Pancreas (tissue), 10 donors: ENCODE measurements around the gene SMIM15. TPM values are rescaled to one million over a fixed set of nuclear protein-coding genes. Genes with fewer than 3 reads are reported as not detected.

ENCODE experiments used
- ATAC-seq, 4 donors: fragments of 200-7000 bp; cut with Tn5 transposase; one replicate each; pipeline versions ENCODE4 v1.8.0 to v1.9.1; 2020; ENCODE audit warnings: mild to moderate bottlenecking in 4 of 4, moderate library complexity in 4 of 4
- DNase-seq, 6 donors: peaks; one replicate each; pipeline ENCODE4 v3.0.0-alpha.2; 2020
- FAIRE-seq: peaks from 2 replicates; lab custom pipeline; 2012; peaks lifted over from hg19 to GRCh38; lab: Jason Lieb, UNC
- H3K27ac ChIP-seq, 4 donors: fragments of 200-600 bp; sonication (generic); 1 replicate in 3 of 4; 2 replicates in 1 of 4; pipeline versions ENCODE4 v1.5.0 to v1.8.0; 2020
- H3K27me3 ChIP-seq, 4 donors: fragments of 200-600 bp; one replicate each; pipeline ENCODE4 v1.8.0; 2021
- H3K36me3 ChIP-seq, 3 donors: fragments of 200-600 bp; sonication (generic) in 1 of 3; one replicate each; pipeline versions ENCODE4 v1.5.0 to v1.8.0; 2020 to 2021
- H3K4me1 ChIP-seq, 3 donors: fragments of 200-600 bp; one replicate each; pipeline ENCODE4 v1.8.0; 2021
- H3K4me3 ChIP-seq, 4 donors: fragments of 200-600 bp; sonication (generic) in 2 of 4; one replicate each; pipeline versions ENCODE4 v1.5.0 to v1.8.0; 2020 to 2021
- H3K9me3 ChIP-seq, 4 donors: fragments of 200-600 bp; one replicate each; pipeline ENCODE4 v1.8.0; 2021
- CTCF ChIP-seq, 4 donors: fragments of 200-600 bp; sonication (generic) in 3 of 4; IDR thresholded peaks; one replicate each; pipeline versions ENCODE4 v1.5.0 to v1.8.0; 2021; ENCODE audit warnings: antibody characterized with exemption in 4 of 4
- WGBS, 2 donors: extraction: QIAGEN DNeasy Blood & Tissue Kit; methylation state at CpG; one replicate each; pipeline ENCODE4 v1.1.7; 2013; 5-methylcytosine and 5-hydroxymethylcytosine counted together
- intact Hi-C, 3 donors: fragments of 100-400 bp; cut with DNase I; formaldehyde crosslinking; loops; one replicate each; pipeline versions ENCODE4 v1.11.1 to v1.14.2; 2022
- polyA plus RNA-seq, 2 donors: library from polyadenylated mRNA; stranded (reverse); fragments of 200-250 nt; gene quantifications; one replicate each; pipeline ENCODE4 v1.2.3, GENCODE V29; 2013
- total RNA-seq, 6 donors: library from RNA; stranded (reverse); fragmentation: NEBNext Ultra II Directional in 4 of 6; extraction: Animal tissue kit (Norgen Biotek cat#: 25700) in 4 of 6; gene quantifications; one replicate each; pipeline versions ENCODE4 v1.2.1 to v1.2.4, GENCODE V29; 2021 to 2023
- donor health status: healthy with polysubstance abuse.
- donor health status: DM: no; HTN: no; CAD: no; lungs with moderate emphysema.
- donor health status: DM: no; HTN: no; CAD: no.
- donor health status: control.
- donor health status: control.
- donor health status: Bipolar disorder and iron deficiency.
- donor health status: DM: yes; HTN: yes; CAD: no.
- donor health status: DM: no; HTN: no; CAD: no.
- donor health status: DM: no; HTN: no; CAD: no.
- donor health status: DM: yes; HTN: yes; CAD: no.

The SMIM15 gene
- total and polyA plus RNA-seq, 8 donors = 14.4 to 36.4 (median 23.1) TPM

- Histone ChIP-seq H3K9me3 (no peaks in the 10 kb centered on the region), H3K27me3 (no peaks in the 10 kb centered on the region), H3K36me3 (no peaks in the 10 kb centered on the region), H3K27ac (no peak overlapping the region), H3K4me3 (no peak overlapping the region), H3K4me1 (peaks cover 0 to 11% (median 0%) of the 10 kb centered on the region in 3 donors)
- no peak for TF ChIP-seq CTCF (IDR thresholded peaks at IDR 0.05)
- no peak for ATAC-seq
- intact Hi-C loops = no loop called here
- WGBS, 2 donors = 60 to 62% methylated on average over 1 of the region's 1 CpG
- no peak for DNase-seq
- no peak for FAIRE-seq
Observed at GRCh38 chr5:61141801-61142200, 20.5 kb downstream of the SMIM15 start.

GRCh38 chr5:61139931-61140330, 22.3 kb downstream of the SMIM15 start:
- no peak overlapping the region for H3K27ac ChIP-seq
- intact Hi-C loops = no loop called here
- no peaks in the 10 kb centered on the region for H3K36me3 ChIP-seq
- DNase-seq (peak in 1 of 6 donors; percentile 17), ATAC-seq (no peak), FAIRE-seq (no peak)
- peaks cover 0 to 11% (median 0%) of the 10 kb centered on the region in 3 donors for H3K4me1 ChIP-seq
- H3K9me3 ChIP-seq = no peaks in the 10 kb centered on the region
- H3K4me3 ChIP-seq = no peak overlapping the region
- H3K27me3 ChIP-seq = no peaks in the 10 kb centered on the region
- WGBS, 2 donors = 90 to 92% methylated on average over 4 of the region's 4 CpGs
- no peak for TF ChIP-seq CTCF (IDR thresholded peaks at IDR 0.05)

- TF ChIP-seq CTCF (IDR thresholded peaks at IDR 0.05) = no peak
- ATAC-seq (peak in 1 of 4 donors; percentile 59), DNase-seq (no peak), FAIRE-seq (no peak)
- intact Hi-C loops = no loop called here
- Histone ChIP-seq H3K4me3 (no peak overlapping the region), H3K27ac (no peak overlapping the region), H3K9me3 (no peaks in the 10 kb centered on the region), H3K36me3 (no peaks in the 10 kb centered on the region), H3K27me3 (no peaks in the 10 kb centered on the region), H3K4me1 (peaks cover 0 to 11% (median 0%) of the 10 kb centered on the region in 3 donors)
- 81 to 92% methylated on average over 5 of the region's 5 CpGs for WGBS, 2 donors
Observed at GRCh38 chr5:61139094-61139873, 23.0 kb downstream of the SMIM15 start.

GRCh38 chr5:61137835-61138234, 24.4 kb downstream of the SMIM15 start:
- H3K36me3 ChIP-seq = no peaks in the 10 kb centered on the region
- no peak for TF ChIP-seq CTCF (IDR thresholded peaks at IDR 0.05)
- 82 to 100% methylated on average over 1 of the region's 1 CpG for WGBS, 2 donors
- DNase-seq = no peak
- intact Hi-C loops = no loop called here
- no peak for FAIRE-seq
- H3K9me3 ChIP-seq = no peaks in the 10 kb centered on the region
- peaks cover 0 to 8% (median 0%) of the 10 kb centered on the region in 3 donors for H3K4me1 ChIP-seq
- ATAC-seq = no peak
- no peak overlapping the region for H3K27ac ChIP-seq
- no peaks in the 10 kb centered on the region for H3K27me3 ChIP-seq
- no peak overlapping the region for H3K4me3 ChIP-seq

GRCh38 chr5:61132559-61132958, 29.7 kb downstream of the SMIM15 start:
- Histone ChIP-seq H3K4me1 (no peaks in the 10 kb centered on the region), H3K27me3 (no peaks in the 10 kb centered on the region), H3K27ac (no peak overlapping the region), H3K36me3 (no peaks in the 10 kb centered on the region), H3K9me3 (no peaks in the 10 kb centered on the region), H3K4me3 (no peak overlapping the region)
- intact Hi-C loops = no loop called here
- ATAC-seq (no peak), FAIRE-seq (no peak), DNase-seq (no peak)
- 89% methylated on average over 1 of the region's 1 CpG for WGBS, 2 donors
- TF ChIP-seq CTCF (IDR thresholded peaks at IDR 0.05) = no peak
